GM21447 (cell line): ENCODE data around the gene PGC.

Experiments used
- ATAC-seq: cut with Tn5 transposase; IDR thresholded peaks from one replicate; pipeline ENCODE4 v1.9.1; 2021; ENCODE audit not compliant: unreplicated experiment

PGC gene

DNA sequence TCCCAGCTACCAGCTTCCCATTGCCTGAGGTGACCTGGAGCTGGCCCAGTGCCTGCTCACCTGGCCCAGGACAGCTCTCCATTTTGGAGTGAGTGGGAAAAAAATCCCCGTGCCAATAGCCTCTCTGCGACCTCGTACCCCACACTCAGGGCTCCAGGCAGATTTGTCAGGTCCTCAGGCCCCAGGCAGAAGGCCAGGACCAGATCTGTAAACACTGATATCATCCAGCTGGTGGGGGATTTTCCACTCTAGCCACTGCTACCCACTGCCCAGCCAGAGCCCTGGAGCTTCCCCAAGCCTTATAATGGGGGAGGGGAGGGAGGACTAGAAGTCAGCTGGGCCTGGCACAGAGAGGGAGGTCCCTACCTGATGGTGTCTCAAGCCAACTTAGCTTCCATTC is 1.3 kb upstream of the PGC start:
- no peak for ATAC-seq

GRCh38 chr6:41748102-41748477 is 893 bp upstream of the PGC start:
- ATAC-seq: no peak

- ATAC-seq: no peak
Measured at GRCh38 chr6:41746107-41746506, 1.1 kb downstream of the PGC start.

DNA sequence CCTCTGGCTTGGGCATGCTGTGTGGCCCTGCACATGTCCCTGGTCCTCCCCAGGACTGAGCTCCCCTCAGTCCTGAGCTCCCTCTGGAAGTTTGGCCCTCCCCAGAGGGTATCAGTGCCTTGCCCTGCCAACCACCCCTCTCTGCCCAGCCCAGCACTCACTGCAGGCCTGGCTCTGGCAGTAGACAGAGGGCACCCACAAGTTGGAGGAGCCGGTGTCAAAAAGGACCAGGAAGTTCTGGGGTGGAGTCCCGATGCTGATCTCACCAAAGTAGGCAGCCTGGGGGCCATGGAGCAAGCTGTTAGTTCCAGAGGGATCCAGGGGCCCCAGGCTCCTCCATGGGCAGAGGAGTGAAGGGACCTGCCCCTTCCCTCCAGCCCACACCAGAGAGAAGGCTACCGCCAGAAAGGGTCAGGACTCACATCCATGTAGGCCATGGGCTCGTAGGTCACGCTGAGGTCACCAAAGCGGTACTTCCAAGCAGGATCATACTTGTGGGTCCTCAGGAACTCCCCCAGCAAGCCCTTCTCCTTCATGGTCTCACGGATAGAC is 2.9 kb downstream of the PGC start:
- ATAC-seq: no peak

GRCh38 chr6:41743406-41744235 is 3.6 kb downstream of the PGC start:
- ATAC-seq: no peak

- ATAC-seq: no peak
Measured at GRCh38 chr6:41741625-41742490, 5.3 kb downstream of the PGC start.

DNA sequence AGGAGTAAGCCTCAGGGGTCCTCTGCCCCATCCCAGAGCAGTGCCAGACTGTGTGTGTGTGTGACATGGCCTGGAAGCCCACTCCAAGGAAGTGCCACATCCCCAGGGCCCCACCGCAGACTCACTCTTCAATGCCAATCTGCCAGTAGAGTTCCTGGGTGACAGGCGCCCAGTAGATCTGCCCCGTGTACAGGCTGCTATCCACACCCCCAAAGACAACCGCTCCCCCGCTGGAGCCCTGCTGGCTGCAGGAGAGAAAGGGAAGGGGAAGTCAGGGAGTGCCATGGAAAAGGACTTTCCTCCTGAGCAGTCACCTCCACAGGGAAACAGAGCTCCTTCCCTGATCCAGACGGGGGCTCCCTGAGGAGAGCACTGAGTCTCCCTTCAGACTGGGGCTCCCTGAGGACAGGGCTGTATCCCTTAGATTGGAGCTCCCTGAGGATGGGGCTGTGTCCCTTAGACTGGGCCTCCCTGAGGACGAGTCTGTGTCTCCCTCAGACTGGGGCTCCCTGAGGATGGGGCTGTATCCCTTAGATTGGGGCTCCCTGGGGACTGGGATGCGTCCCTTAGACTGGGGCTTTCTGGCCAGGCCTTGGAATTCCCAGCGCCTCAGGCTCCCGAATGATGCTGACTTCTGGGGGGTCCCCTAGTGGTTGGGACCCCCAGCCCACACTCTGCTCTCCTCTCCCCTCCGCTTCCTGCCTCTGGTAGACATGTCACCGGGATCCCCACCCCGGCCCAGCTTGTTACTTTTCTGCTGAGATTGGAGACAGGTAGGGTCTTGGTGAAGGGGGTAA is 6.6 kb downstream of the PGC start:
- ATAC-seq: no peak

GRCh38 chr6:41739041-41739440 is 8.2 kb downstream of the PGC start:
- ATAC-seq: no peak

- ATAC-seq: no peak
Measured at GRCh38 chr6:41737591-41738130, 9.5 kb downstream of the PGC start.

GRCh38 chr6:41736800-41737555 is 10.2 kb downstream of the PGC start:
- ATAC-seq: no peak

- no peak for ATAC-seq
Measured at GRCh38 chr6:41736186-41736733, 10.9 kb downstream of the PGC start.

- peak; percentile 39 for ATAC-seq
Measured at GRCh38 chr6:41735427-41736185, 11.6 kb downstream of the PGC start, which contains the start of gene TFEB. TFEB (minus strand) TSS chr6:41735608; CDS start chr6:41691213, 44,395 bp downstream.

- ATAC-seq: peak; percentile 24
Measured at GRCh38 chr6:41734666-41735426, 12.4 kb downstream of the PGC start.

DNA sequence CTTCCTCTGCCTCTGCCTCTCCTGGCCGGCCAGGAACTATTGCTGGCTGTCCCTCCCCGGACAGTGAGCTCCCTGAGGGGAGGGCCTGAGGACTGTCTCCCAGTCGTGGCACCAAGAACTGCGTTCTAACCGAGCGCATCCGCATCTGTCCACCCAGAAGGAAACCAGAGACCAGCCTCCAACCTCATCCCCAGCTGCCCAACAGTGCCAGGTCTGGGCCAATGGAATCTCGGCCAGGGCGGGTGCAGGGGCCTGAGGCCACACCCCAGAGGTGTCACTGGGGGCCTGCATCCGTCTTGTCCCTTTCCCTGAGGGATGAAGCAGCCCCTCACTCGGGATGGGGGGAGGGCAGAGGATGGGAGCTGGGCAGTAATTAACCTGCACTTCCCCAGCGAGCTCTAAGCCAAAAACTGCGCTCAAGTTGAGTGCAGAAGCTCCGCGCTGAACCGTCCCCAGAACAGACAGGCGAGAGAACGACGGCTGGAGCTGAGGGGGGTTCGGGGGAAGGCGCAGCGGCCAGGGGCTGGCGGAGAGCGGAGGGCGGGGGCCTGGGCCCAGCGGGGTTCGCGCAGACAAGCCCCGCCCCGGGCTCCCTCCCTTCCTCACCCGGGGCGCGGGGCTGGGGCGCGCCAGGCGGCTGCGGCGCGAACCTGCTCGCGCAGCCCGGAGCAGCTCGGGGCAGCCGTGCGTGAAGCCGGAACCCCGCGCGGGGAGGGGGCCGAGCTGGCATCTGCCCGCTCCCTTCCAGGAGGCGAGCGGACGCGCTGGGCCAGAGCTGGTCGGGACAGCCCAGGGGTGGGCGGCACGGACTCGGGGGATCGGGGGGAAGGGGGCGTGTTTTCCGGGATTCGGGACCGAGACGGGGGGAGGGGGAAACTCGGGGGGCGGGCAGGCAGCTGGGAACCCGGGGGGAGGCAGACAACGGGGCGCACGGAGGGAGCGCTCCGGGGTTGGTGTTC is 13.2 kb downstream of the PGC start:
- peak; percentile 44 for ATAC-seq

DNA sequence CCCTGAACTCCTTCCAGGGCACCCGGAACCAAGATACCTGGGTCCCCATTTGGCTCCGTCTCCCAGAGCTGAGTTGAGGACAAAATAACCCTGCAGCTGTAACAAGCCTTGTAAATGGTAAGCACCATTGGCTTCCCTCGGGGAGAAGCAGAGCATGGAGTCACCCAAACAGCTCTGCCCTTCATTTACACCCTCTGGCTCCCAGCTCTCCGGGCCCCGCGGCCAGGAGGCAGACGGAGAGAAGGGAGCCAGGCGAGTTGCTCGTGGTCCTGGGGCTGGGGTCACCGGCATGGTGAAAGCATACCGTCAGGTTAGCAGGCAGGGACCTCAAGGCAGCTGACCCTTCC is 13.9 kb downstream of the PGC start:
- ATAC-seq: no peak

- ATAC-seq: peak; percentile 36
Measured at GRCh38 chr6:41732591-41733359, 14.4 kb downstream of the PGC start.
